ENCODE measurements around the gene HDHD5.

HDHD5 gene

GRCh38 chr22:17135153-17135760, 23.8 kb downstream of the HDHD5 start:
- H3K4me3 Mint-ChIP-seq, result no peak overlapping the region
- no peaks in the 10 kb centered on the region for H3K9me3 Mint-ChIP-seq
- TF ChIP-seq CTCF (IDR thresholded peaks at IDR 0.05; ENCODE audit: unreplicated experiment in 3 of 3), result no peak
- no peaks in the 10 kb centered on the region for H3K27me3 Mint-ChIP-seq (ENCODE audit: low read depth)
- peaks cover 9% of the 10 kb centered on the region for H3K4me1 Mint-ChIP-seq
- no peak overlapping the region for H3K27ac Mint-ChIP-seq
- H3K36me3 Mint-ChIP-seq (ENCODE audit: low read depth), result peaks cover 18% of the 10 kb centered on the region

- no peak overlapping the region for H3K27ac Mint-ChIP-seq
- peaks cover 4% of the 10 kb centered on the region for H3K4me1 Mint-ChIP-seq
- no peak overlapping the region for H3K4me3 Mint-ChIP-seq
These were observed 25.9 kb downstream of the HDHD5 start for GRCh38 chr22:17133137-17133536.

DNA sequence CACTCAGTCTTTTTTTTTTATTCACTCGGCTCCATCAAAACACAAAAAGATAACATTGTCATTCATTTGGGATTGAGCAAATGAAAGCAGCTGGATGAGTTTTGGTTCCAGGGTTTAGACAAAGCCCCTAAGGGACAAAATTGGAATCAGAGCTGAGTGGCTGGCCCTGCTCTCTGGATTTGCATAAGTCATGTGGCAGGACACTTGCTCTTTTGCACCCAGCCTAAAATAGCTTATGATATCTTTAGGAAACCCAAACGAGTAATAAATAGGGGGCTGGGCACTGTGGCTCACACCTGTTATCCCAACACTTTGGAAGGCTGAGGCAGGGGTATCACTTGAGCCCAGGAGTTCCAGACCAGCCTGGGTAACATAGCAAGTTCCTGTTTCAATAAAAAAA, 27.0 kb downstream of the HDHD5 start:
- Mint-ChIP-seq H3K27me3 (ENCODE audit: low read depth) (no peaks in the 10 kb centered on the region), H3K36me3 (ENCODE audit: low read depth) (peaks cover 5% of the 10 kb centered on the region), H3K4me3 (no peak overlapping the region), H3K4me1 (peaks cover 4% of the 10 kb centered on the region), H3K9me3 (no peaks in the 10 kb centered on the region), H3K27ac (no peak overlapping the region)
- TF ChIP-seq CTCF (IDR thresholded peaks at IDR 0.05; ENCODE audit: unreplicated experiment in 3 of 3), result no peak

More at GRCh38 chr22:17133137-17133536, 25.9 kb downstream of the HDHD5 start:
- Mint-ChIP-seq H3K9me3 (no peaks in the 10 kb centered on the region), H3K36me3 (ENCODE audit: low read depth) (peaks cover 7% of the 10 kb centered on the region), H3K27me3 (ENCODE audit: low read depth) (no peaks in the 10 kb centered on the region)
- no peak for TF ChIP-seq CTCF (IDR thresholded peaks at IDR 0.05; ENCODE audit: unreplicated experiment in 3 of 3)

GRCh38 chr22:17131686-17132085, 27.4 kb downstream of the HDHD5 start:
- Mint-ChIP-seq H3K36me3 (ENCODE audit: low read depth) (peaks cover 5% of the 10 kb centered on the region), H3K27me3 (ENCODE audit: low read depth) (no peaks in the 10 kb centered on the region), H3K9me3 (no peaks in the 10 kb centered on the region), H3K27ac (no peak overlapping the region), H3K4me1 (no peaks in the 10 kb centered on the region), H3K4me3 (no peak overlapping the region)
- TF ChIP-seq CTCF (IDR thresholded peaks at IDR 0.05; ENCODE audit: unreplicated experiment in 3 of 3), result no peak

- Mint-ChIP-seq H3K36me3 (ENCODE audit: low read depth) (peaks cover 4% of the 10 kb centered on the region), H3K27ac (no peak overlapping the region), H3K4me3 (no peak overlapping the region), H3K4me1 (no peaks in the 10 kb centered on the region), H3K9me3 (no peaks in the 10 kb centered on the region), H3K27me3 (ENCODE audit: low read depth) (no peaks in the 10 kb centered on the region)
- no peak for TF ChIP-seq CTCF (IDR thresholded peaks at IDR 0.05; ENCODE audit: unreplicated experiment in 3 of 3)
These were observed 28.9 kb downstream of the HDHD5 start for GRCh38 chr22:17130199-17130598.

Measured in nephron (organoid).